Measurements from ENCODE around the gene LHX4. TPM values are rescaled to one million over a fixed set of nuclear protein-coding genes. Genes with fewer than 3 reads are reported as not detected.

LHX4 gene
- total RNA-seq, 3 donors from 2014 or later (not counting 1 experiment from before 2014, with no cell fraction given): 0.08 TPM; not detected in 2

GRCh38 chr1:180206581-180206980, 23.5 kb upstream of the LHX4 start:
- DNase-seq (no peak), ATAC-seq (no peak)
- Histone ChIP-seq H3K9me3 (ENCODE audit: control insufficient read depth, insufficient read depth, low read length) (no peaks in the 10 kb centered on the region), H3K27ac (ENCODE audit: low read length) (no peak overlapping the region), H3K4me3 (ENCODE audit: low read length) (no peak overlapping the region), H3K4me1 (ENCODE audit: control insufficient read depth, insufficient read depth, low read length) (no peaks in the 10 kb centered on the region), H3K36me3 (ENCODE audit: control insufficient read depth, insufficient read depth, low read length) (no peaks in the 10 kb centered on the region), H3K27me3 (ENCODE audit: control insufficient read depth, insufficient read depth, low read length) (no peaks in the 10 kb centered on the region)
- H3K9me3 Mint-ChIP-seq: no peaks in the 10 kb centered on the region
- TF ChIP-seq, protein P1, sequence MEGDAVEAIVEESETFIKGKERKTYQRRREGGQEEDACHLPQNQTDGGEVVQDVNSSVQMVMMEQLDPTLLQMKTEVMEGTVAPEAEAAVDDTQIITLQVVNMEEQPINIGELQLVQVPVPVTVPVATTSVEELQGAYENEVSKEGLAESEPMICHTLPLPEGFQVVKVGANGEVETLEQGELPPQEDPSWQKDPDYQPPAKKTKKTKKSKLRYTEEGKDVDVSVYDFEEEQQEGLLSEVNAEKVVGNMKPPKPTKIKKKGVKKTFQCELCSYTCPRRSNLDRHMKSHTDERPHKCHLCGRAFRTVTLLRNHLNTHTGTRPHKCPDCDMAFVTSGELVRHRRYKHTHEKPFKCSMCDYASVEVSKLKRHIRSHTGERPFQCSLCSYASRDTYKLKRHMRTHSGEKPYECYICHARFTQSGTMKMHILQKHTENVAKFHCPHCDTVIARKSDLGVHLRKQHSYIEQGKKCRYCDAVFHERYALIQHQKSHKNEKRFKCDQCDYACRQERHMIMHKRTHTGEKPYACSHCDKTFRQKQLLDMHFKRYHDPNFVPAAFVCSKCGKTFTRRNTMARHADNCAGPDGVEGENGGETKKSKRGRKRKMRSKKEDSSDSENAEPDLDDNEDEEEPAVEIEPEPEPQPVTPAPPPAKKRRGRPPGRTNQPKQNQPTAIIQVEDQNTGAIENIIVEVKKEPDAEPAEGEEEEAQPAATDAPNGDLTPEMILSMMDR (IDR thresholded peaks at IDR 0.05): no peak
- no peaks in the 10 kb centered on the region for H3K36me3 Mint-ChIP-seq
- H3K4me1 Mint-ChIP-seq: peaks cover 0 to 4% of the 10 kb centered on the region in 2 donors
- no peak overlapping the region for H3K4me3 Mint-ChIP-seq
- H3K27ac Mint-ChIP-seq: no peak overlapping the region
- 95% methylated on average over 3 of the region's 3 CpGs for WGBS (ENCODE audit: insufficient coverage)
- peaks cover under 1 to 10% of the 10 kb centered on the region in 2 donors for H3K27me3 Mint-ChIP-seq (ENCODE audit: low read depth in 2 of 2)
- intact Hi-C loops (cut with micrococcal nuclease): no loop called here

DNA sequence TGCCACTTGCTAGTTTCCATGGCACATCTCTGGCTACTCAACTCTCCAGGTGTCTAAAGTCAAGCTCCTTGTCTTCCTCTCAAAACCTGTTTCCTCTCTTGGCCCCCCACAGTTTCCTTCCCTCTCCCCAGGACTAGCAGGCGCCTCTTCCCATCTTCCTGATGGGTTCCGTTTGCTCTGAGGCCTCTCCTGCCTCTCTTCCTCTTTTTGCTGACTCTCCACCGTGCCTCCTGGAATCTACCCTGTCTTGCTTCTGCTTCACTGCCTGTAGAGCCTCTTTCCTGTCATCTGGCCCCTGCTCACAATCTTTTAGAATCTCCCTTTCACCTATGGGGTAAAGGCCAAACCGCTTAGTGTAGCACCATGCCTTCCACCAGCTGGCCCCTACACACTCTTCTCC, 21.8 kb upstream of the LHX4 start:
- ATAC-seq: no peak
- TF ChIP-seq, protein P1 (IDR thresholded peaks at IDR 0.05): no peak
- H3K4me1 Mint-ChIP-seq: peaks cover 3 to 7% of the 10 kb centered on the region in 2 donors

DNA sequence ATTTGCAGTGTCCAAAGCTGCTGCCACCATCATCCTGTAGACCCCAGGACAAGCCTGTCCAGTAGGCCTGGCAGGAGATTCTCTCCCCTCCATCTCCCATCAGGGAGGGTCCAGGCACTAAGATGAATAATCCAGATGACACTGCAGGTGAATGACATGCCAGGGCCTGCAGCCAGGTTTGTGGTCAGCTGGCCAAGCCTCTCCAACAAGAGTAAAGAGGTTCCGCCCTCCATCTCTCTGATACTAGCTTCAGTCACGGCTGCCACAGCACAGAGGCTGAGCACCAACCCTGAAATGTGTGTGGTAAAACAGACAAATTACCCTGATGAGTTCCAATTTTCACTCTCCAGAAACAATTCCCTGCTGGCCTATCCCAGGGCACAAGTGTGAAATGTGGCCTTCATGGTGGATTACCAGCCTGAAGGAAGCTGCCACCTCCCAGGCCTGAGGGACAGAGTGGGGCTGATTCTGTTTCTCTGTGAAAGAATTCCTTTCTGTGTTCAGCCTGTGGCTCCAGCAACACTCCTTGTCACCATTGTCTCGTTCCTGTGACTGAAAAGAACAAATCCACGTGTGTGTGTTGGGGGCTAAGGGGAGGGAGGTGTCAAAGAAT, 19.9 kb upstream of the LHX4 start:
- TF ChIP-seq, protein P1 (IDR thresholded peaks at IDR 0.05): no peak

More for the DNA sequence above, 21.8 kb upstream of the LHX4 start:
- no peak overlapping the region for H3K27ac ChIP-seq (ENCODE audit: low read length)
- H3K4me1 ChIP-seq (ENCODE audit: control insufficient read depth, insufficient read depth, low read length): peaks cover under 1% of the 10 kb centered on the region
- Mint-ChIP-seq H3K27ac (no peak overlapping the region), H3K4me3 (no peak overlapping the region), H3K27me3 (ENCODE audit: low read depth in 2 of 2) (peaks cover 7 to 14% of the 10 kb centered on the region in 2 donors), H3K36me3 (no peaks in the 10 kb centered on the region), H3K9me3 (no peaks in the 10 kb centered on the region)
- no peak for DNase-seq
- WGBS (ENCODE audit: insufficient coverage): 48% methylated on average over 4 of the region's 4 CpGs
- no peak overlapping the region for H3K4me3 ChIP-seq (ENCODE audit: low read length)
- H3K27me3 ChIP-seq (ENCODE audit: control insufficient read depth, insufficient read depth, low read length): no peaks in the 10 kb centered on the region
- intact Hi-C loops (cut with micrococcal nuclease): no loop called here
- H3K9me3 ChIP-seq (ENCODE audit: control insufficient read depth, insufficient read depth, low read length): no peaks in the 10 kb centered on the region
- no peaks in the 10 kb centered on the region for H3K36me3 ChIP-seq (ENCODE audit: control insufficient read depth, insufficient read depth, low read length)

More for the DNA sequence above, 19.9 kb upstream of the LHX4 start:
- Histone ChIP-seq H3K9me3 (ENCODE audit: control insufficient read depth, insufficient read depth, low read length) (no peaks in the 10 kb centered on the region), H3K36me3 (ENCODE audit: control insufficient read depth, insufficient read depth, low read length) (no peaks in the 10 kb centered on the region), H3K27me3 (ENCODE audit: control insufficient read depth, insufficient read depth, low read length) (no peaks in the 10 kb centered on the region), H3K27ac (ENCODE audit: low read length) (no peak overlapping the region), H3K4me3 (ENCODE audit: low read length) (no peak overlapping the region), H3K4me1 (ENCODE audit: control insufficient read depth, insufficient read depth, low read length) (peaks cover 7% of the 10 kb centered on the region)
- Mint-ChIP-seq H3K27ac (no peak overlapping the region), H3K27me3 (ENCODE audit: low read depth in 2 of 2) (peaks cover 7 to 14% of the 10 kb centered on the region in 2 donors), H3K36me3 (no peaks in the 10 kb centered on the region), H3K4me3 (no peak overlapping the region), H3K9me3 (no peaks in the 10 kb centered on the region), H3K4me1 (peaks cover 10% of the 10 kb centered on the region in 2 donors)
- intact Hi-C loops (cut with micrococcal nuclease): no loop called here
- ATAC-seq (no peak), DNase-seq (no peak)
- 91% methylated on average over 4 of the region's 4 CpGs for WGBS (ENCODE audit: insufficient coverage)

All from natural killer cell (primary cell).